ENCODE data around the gene SLC26A5.

DNA sequence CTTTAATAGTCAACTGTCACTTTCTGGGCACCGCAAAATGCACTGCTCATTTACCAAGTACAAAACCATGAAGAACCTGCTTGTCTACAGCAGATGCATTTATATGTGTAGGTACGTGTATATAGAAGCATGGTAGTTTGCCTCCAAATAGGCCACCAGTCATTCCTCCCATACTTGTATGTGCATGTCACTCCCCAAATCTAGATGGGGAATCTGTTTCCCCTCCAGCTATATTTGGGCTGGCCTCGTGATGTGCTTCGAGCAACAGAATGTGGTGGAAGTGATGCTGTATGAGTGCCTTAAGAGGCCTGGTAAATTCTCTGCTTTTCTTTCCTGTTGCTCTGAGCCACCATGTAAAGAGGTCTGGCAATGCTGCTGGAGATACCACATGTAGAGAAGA is 51.4 kb downstream of the SLC26A5 start:
- TF ChIP-seq CTCF (IDR thresholded peaks at IDR 0.05) (no peak), POLR2AphosphoS5 (IDR thresholded peaks at IDR 0.05; ENCODE audit: insufficient read depth in 1 of 2, low read depth in 1 of 2) (no peak)

All from vagina (tissue), 2 donors.